ENCODE results near the gene NEK8. TPM values are rescaled to one million over a fixed set of nuclear protein-coding genes. Genes with fewer than 3 reads are reported as not detected.
"Not testable (repeated sequence)": the region's sequence is repeated elsewhere in the genome, so short reads cannot be mapped to it uniquely, and the experiment has no call there.

NEK8 gene
- total and polyA plus RNA-seq, 2 experiments from 2014 or later: 2.7 to 2.9 TPM

- Histone ChIP-seq H3K27ac (no peak overlapping the region), H3K9me2 (ENCODE audit: insufficient read depth) (no peaks in the 10 kb centered on the region), H3K4me3 (no peak overlapping the region), H3K4me2 (ENCODE audit: unreplicated experiment) (no peak overlapping the region), H3K9ac (no peak overlapping the region), H3K27me3 (replicated peaks; ENCODE audit: insufficient read depth) (no peaks in the 10 kb centered on the region), H2AFZ (no peak overlapping the region), H3K9me3 (ENCODE audit: low read depth) (no peaks in the 10 kb centered on the region), H3K79me2 (ENCODE audit: insufficient read depth) (no peaks in the 10 kb centered on the region), H3K36me3 (ENCODE audit: low read depth) (no peaks in the 10 kb centered on the region), H3K4me1 (ENCODE audit: insufficient read depth) (no peaks in the 10 kb centered on the region), H3F3A (ENCODE audit: insufficient read depth) (peaks cover 6% of the 10 kb centered on the region; the same call in 1 of the 2 replicates), H4K20me1 (ENCODE audit: insufficient read depth) (no peaks in the 10 kb centered on the region)
- in situ Hi-C loops (cut with MboI): no loop called here
- no peak for DNase-seq
- TF ChIP-seq EZH2 (IDR thresholded peaks at IDR 0.05; ENCODE audit: insufficient read depth, poor library complexity, severe bottlenecking): no peak
- no peak for TF ChIP-seq EZH2phosphoT487 (IDR thresholded peaks at IDR 0.05; ENCODE audit: insufficient read depth, low read depth)
- 90 to 100% methylated on average over 1 of the region's 1 CpG for WGBS, 2 experiments (ENCODE audit: low coverage in 1 of 2, low lambda C conversion rate in 2 of 2, missing lambda C conversion rate in 2 of 2)
Measured at GRCh38 chr17:28733346-28733745, 4.8 kb downstream of the NEK8 start.

- Histone ChIP-seq H3K36me3 (ENCODE audit: low read depth) (no peaks in the 10 kb centered on the region), H3K9me3 (ENCODE audit: low read depth) (no peaks in the 10 kb centered on the region), H3K4me1 (ENCODE audit: insufficient read depth) (no peaks in the 10 kb centered on the region), H2AFZ (no peak overlapping the region), H3K9me2 (ENCODE audit: insufficient read depth) (no peaks in the 10 kb centered on the region), H4K20me1 (ENCODE audit: insufficient read depth) (no peaks in the 10 kb centered on the region), H3K79me2 (ENCODE audit: insufficient read depth) (no peaks in the 10 kb centered on the region), H3F3A (ENCODE audit: insufficient read depth) (no peaks in the 10 kb centered on the region), H3K27ac (no peak overlapping the region), H3K9ac (no peak overlapping the region), H3K27me3 (replicated peaks; ENCODE audit: insufficient read depth) (no peaks in the 10 kb centered on the region), H3K4me2 (ENCODE audit: unreplicated experiment) (no peak overlapping the region), H3K4me3 (no peak overlapping the region)
- WGBS, 2 experiments (ENCODE audit: low coverage in 1 of 2, low lambda C conversion rate in 2 of 2, missing lambda C conversion rate in 2 of 2): 80 to 85% methylated on average over 10 of the region's 10 CpGs
- TF ChIP-seq EZH2phosphoT487 (IDR thresholded peaks at IDR 0.05; ENCODE audit: insufficient read depth, low read depth): no peak
- no peak for TF ChIP-seq EZH2 (IDR thresholded peaks at IDR 0.05; ENCODE audit: insufficient read depth, poor library complexity, severe bottlenecking)
- in situ Hi-C loops (cut with MboI): no loop called here
- no peak for DNase-seq
Measured at GRCh38 chr17:28734712-28735241, 6.2 kb downstream of the NEK8 start.

GRCh38 chr17:28735242-28735722 is 6.7 kb downstream of the NEK8 start:
- H2AFZ ChIP-seq: no peak overlapping the region
- no peak overlapping the region for H3K4me3 ChIP-seq
- H3K36me3 ChIP-seq (ENCODE audit: low read depth): no peaks in the 10 kb centered on the region
- no peak overlapping the region for H3K27ac ChIP-seq
- H3K4me2 ChIP-seq (ENCODE audit: unreplicated experiment): no peak overlapping the region
- no peaks in the 10 kb centered on the region for H3K9me2 ChIP-seq (ENCODE audit: insufficient read depth)
- no peaks in the 10 kb centered on the region for H3K9me3 ChIP-seq (ENCODE audit: low read depth)
- in situ Hi-C loops (cut with MboI): no loop called here
- H3K4me1 ChIP-seq (ENCODE audit: insufficient read depth): no peaks in the 10 kb centered on the region
- 74% methylated on average over 5 of the region's 5 CpGs for WGBS, 2 experiments (ENCODE audit: low coverage in 1 of 2, low lambda C conversion rate in 2 of 2, missing lambda C conversion rate in 2 of 2)
- H3K27me3 ChIP-seq (replicated peaks; ENCODE audit: insufficient read depth): no peaks in the 10 kb centered on the region
- H3K9ac ChIP-seq: no peak overlapping the region
- H3K79me2 ChIP-seq (ENCODE audit: insufficient read depth): no peaks in the 10 kb centered on the region
- no peaks in the 10 kb centered on the region for H3F3A ChIP-seq (ENCODE audit: insufficient read depth)
- TF ChIP-seq EZH2phosphoT487 (IDR thresholded peaks at IDR 0.05; ENCODE audit: insufficient read depth, low read depth) (no peak), EZH2 (IDR thresholded peaks at IDR 0.05; ENCODE audit: insufficient read depth, poor library complexity, severe bottlenecking) (no peak)
- no peaks in the 10 kb centered on the region for H4K20me1 ChIP-seq (ENCODE audit: insufficient read depth)
- no peak for DNase-seq

GRCh38 chr17:28735913-28736769 is 7.6 kb downstream of the NEK8 start:
- H3K9me3 ChIP-seq (ENCODE audit: low read depth): not testable (repeated sequence)

More at GRCh38 chr17:28735913-28736769, 7.6 kb downstream of the NEK8 start:
- H3K9me2 ChIP-seq (ENCODE audit: insufficient read depth); H3F3A ChIP-seq (ENCODE audit: insufficient read depth); H3K4me3 ChIP-seq; H3K27ac ChIP-seq; DNase-seq; H3K79me2 ChIP-seq (ENCODE audit: insufficient read depth); H4K20me1 ChIP-seq (ENCODE audit: insufficient read depth); in situ Hi-C loops (cut with MboI); H3K4me1 ChIP-seq (ENCODE audit: insufficient read depth); H3K36me3 ChIP-seq (ENCODE audit: low read depth); H3K27me3 ChIP-seq (replicated peaks; ENCODE audit: insufficient read depth); H3K4me2 ChIP-seq (ENCODE audit: unreplicated experiment); H2AFZ ChIP-seq; H3K9ac ChIP-seq: not testable (repeated sequence)
- 84 to 86% methylated on average over 6 to 7 of the region's 8 CpGs for WGBS, 2 experiments (ENCODE audit: low coverage in 1 of 2, low lambda C conversion rate in 2 of 2, missing lambda C conversion rate in 2 of 2)
